Measurements from ENCODE around the gene HERC6. TPM values are rescaled to one million over a fixed set of nuclear protein-coding genes. Genes with fewer than 3 reads are reported as not detected.
"Not testable (repeated sequence)": the region's sequence is repeated elsewhere in the genome, so short reads cannot be mapped to it uniquely, and the experiment has no call there.

HERC6 gene
- polyA plus RNA-seq, 1 experiment = 1.5 TPM

- no peak for DNase-seq (ENCODE audit: low read depth, low spot score)
- Histone ChIP-seq H3K27ac (ENCODE audit: low read depth, low read length) (no peak overlapping the region), H3K9me3 (ENCODE audit: control insufficient read depth, insufficient read depth, low read length) (peaks cover 11% of the 10 kb centered on the region; the same call in 1 of the 2 replicates), H3K27me3 (ENCODE audit: control insufficient read depth, insufficient read depth, low read length) (peaks cover 2% of the 10 kb centered on the region), H3K4me3 (ENCODE audit: low read depth, low read length) (no peak overlapping the region)
- no peak for TF ChIP-seq CTCF (IDR thresholded peaks at IDR 0.05; ENCODE audit: low read depth, low read length)
- POLR2A ChIA-PET = no interaction called here
- CTCF ChIA-PET = no interaction called here
These were observed 19.1 kb upstream of the HERC6 start for GRCh38 chr4:88359558-88359957.

GRCh38 chr4:88360256-88360655 lies 18.4 kb upstream of the HERC6 start:
- Histone ChIP-seq H3K4me3 (ENCODE audit: low read depth, low read length) (no peak overlapping the region), H3K27ac (ENCODE audit: low read depth, low read length) (no peak overlapping the region), H3K9me3 (ENCODE audit: control insufficient read depth, insufficient read depth, low read length) (peaks cover 11% of the 10 kb centered on the region; the same call in 1 of the 2 replicates), H3K27me3 (ENCODE audit: control insufficient read depth, insufficient read depth, low read length) (peaks cover 2% of the 10 kb centered on the region)
- CTCF ChIA-PET = no interaction called here
- POLR2A ChIA-PET = no interaction called here
- no peak for DNase-seq (ENCODE audit: low read depth, low spot score)
- no peak for TF ChIP-seq CTCF (IDR thresholded peaks at IDR 0.05; ENCODE audit: low read depth, low read length)

- CTCF ChIA-PET = no interaction called here
- POLR2A ChIA-PET = no interaction called here
These were observed 17.9 kb upstream of the HERC6 start for GRCh38 chr4:88360791-88361190.

GRCh38 chr4:88361217-88361773 lies 17.4 kb upstream of the HERC6 start:
- CTCF ChIA-PET = interaction anchor here (0.7 kb wide), 1 partner anchor 142 kb away, joined by 3 read pairs; no protein-coding TSS in a partner anchor
- H3K27me3 ChIP-seq (ENCODE audit: control insufficient read depth, insufficient read depth, low read length); H3K4me3 ChIP-seq (ENCODE audit: low read depth, low read length); POLR2A ChIA-PET; DNase-seq (ENCODE audit: low read depth, low spot score); H3K27ac ChIP-seq (ENCODE audit: low read depth, low read length): not testable (repeated sequence)
- H3K9me3 ChIP-seq (ENCODE audit: control insufficient read depth, insufficient read depth, low read length) = peaks cover 11% of the 10 kb centered on the region; the same call in 1 of the 2 replicates

More at GRCh38 chr4:88360791-88361190, 17.9 kb upstream of the HERC6 start:
- Histone ChIP-seq H3K27me3 (ENCODE audit: control insufficient read depth, insufficient read depth, low read length) (peaks cover 2% of the 10 kb centered on the region), H3K4me3 (ENCODE audit: low read depth, low read length) (no peak overlapping the region), H3K9me3 (ENCODE audit: control insufficient read depth, insufficient read depth, low read length) (peaks cover 11% of the 10 kb centered on the region; the same call in 1 of the 2 replicates), H3K27ac (ENCODE audit: low read depth, low read length) (no peak overlapping the region)
- DNase-seq (ENCODE audit: low read depth, low spot score) = no peak
- no peak for TF ChIP-seq CTCF (IDR thresholded peaks at IDR 0.05; ENCODE audit: low read depth, low read length)

GRCh38 chr4:88366460-88366859 lies 12.2 kb upstream of the HERC6 start:
- TF ChIP-seq CTCF (IDR thresholded peaks at IDR 0.05; ENCODE audit: low read depth, low read length) = no peak
- no peaks in the 10 kb centered on the region for H3K27me3 ChIP-seq (ENCODE audit: control insufficient read depth, insufficient read depth, low read length)
- H3K4me3 ChIP-seq (ENCODE audit: low read depth, low read length) = no peak overlapping the region
- ChIA-PET POLR2A (no interaction called here), CTCF (no interaction called here)
- no peak overlapping the region for H3K27ac ChIP-seq (ENCODE audit: low read depth, low read length)
- 0 out of 2 replicates have a peak, but pooled peaks cover under 1% of the 10 kb centered on the region for H3K9me3 ChIP-seq (ENCODE audit: control insufficient read depth, insufficient read depth, low read length)
- no peak for DNase-seq (ENCODE audit: low read depth, low spot score)
